AG04449 (cell line): Measurements from ENCODE around the gene CD300H.

Experiments used
- CTCF ChIA-PET: fragments of 350-600 bp; formaldehyde crosslinking; extraction: SDS; loops from one replicate; lab custom pipeline; 2021; ENCODE audit warnings: antibody characterized with exemption; lab: Yijun Ruan, JAX
- POLR2A ChIA-PET: fragments of 400-600, 350-600 bp; formaldehyde crosslinking; extraction: SDS; loops from one replicate; lab custom pipeline; 2020; ENCODE audit warnings: antibody characterized with exemption, inconsistent platforms; lab: Yijun Ruan, JAX
- DNase-seq: peaks from one replicate; pipeline ENCODE4 v3.0.0-alpha.2; 2010; ENCODE audit warnings: low read depth, low spot score
- H3K4me3 ChIP-seq: 2 replicates; pipeline ENCODE4 v1.5.1; 2011; ENCODE audit warnings: low read depth, mild to moderate bottlenecking, control low read depth, low read length
- TF ChIP-seq, protein P1 (sequence below): IDR thresholded peaks from one replicate; pipeline ENCODE4 v1.5.1; 2011; ENCODE audit warnings: mild to moderate bottlenecking, moderate library complexity, low read length, control low read depth, inconsistent platforms; ENCODE audit not compliant: insufficient read depth; ENCODE audit errors: missing control alignments

CD300H gene

DNA sequence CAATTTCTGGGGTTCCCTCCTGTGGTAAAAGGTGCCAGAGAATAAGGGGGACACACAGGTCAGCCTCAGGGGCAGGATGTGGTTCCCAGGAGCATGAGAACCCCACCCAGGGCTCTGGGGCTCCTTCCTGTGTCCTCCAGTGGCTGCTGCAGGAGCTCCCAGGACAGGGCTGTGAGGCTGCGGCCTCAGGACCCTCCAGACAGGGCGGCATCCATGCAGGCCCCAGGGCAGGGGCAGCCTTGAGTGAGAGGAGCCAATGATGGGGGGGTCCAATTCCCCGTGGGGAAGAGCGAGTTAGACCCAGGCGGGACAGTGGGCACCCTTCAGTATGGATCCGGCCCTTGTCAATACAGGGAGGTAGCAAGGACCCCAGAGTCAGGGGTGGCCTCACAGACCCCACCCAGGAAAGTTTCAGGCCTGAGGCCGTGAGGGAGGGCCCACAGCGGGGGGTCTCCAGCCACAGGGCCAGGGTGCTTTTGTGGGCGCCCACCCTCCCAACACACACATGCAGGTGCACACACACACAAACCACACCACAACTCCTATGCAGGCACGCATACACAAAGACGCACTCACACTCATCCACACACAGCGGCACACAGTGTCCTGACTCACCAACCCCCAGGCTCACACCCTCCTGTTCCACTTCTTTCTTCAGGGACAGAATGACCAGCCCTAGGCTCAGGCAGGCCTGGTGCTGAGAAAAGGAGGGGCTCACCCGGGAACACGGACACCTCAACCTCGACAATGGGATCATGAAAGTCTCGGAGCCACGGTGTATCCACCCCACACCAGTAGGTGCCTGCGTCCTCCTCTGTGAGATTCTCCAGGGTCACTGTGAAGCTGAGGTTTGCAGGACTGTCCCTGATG, 23.2 kb downstream of the CD300H start:
- CTCF ChIA-PET, result no interaction called here

GRCh38 chr17:74543406-74543805, 23.9 kb downstream of the CD300H start:
- H3K4me3 ChIP-seq, result no peak overlapping the region
- DNase-seq, result no peak
- TF ChIP-seq, protein P1, sequence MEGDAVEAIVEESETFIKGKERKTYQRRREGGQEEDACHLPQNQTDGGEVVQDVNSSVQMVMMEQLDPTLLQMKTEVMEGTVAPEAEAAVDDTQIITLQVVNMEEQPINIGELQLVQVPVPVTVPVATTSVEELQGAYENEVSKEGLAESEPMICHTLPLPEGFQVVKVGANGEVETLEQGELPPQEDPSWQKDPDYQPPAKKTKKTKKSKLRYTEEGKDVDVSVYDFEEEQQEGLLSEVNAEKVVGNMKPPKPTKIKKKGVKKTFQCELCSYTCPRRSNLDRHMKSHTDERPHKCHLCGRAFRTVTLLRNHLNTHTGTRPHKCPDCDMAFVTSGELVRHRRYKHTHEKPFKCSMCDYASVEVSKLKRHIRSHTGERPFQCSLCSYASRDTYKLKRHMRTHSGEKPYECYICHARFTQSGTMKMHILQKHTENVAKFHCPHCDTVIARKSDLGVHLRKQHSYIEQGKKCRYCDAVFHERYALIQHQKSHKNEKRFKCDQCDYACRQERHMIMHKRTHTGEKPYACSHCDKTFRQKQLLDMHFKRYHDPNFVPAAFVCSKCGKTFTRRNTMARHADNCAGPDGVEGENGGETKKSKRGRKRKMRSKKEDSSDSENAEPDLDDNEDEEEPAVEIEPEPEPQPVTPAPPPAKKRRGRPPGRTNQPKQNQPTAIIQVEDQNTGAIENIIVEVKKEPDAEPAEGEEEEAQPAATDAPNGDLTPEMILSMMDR, result no peak
- ChIA-PET POLR2A (no interaction called here), CTCF (no interaction called here)

More for the DNA sequence above, 23.2 kb downstream of the CD300H start:
- DNase-seq, result no peak
- no peak overlapping the region for H3K4me3 ChIP-seq
- TF ChIP-seq, protein P1, result no peak
- POLR2A ChIA-PET, result no interaction called here

- TF ChIP-seq, protein P1, result no peak
- DNase-seq, result no peak
- ChIA-PET CTCF (no interaction called here), POLR2A (interaction anchor here (0.5 kb wide), 1 partner anchor 27 kb away, joined by 3 read pairs; no protein-coding TSS in a partner anchor)
- H3K4me3 ChIP-seq, result no peak overlapping the region
These were observed 24.5 kb downstream of the CD300H start for GRCh38 chr17:74542727-74543383.

DNA sequence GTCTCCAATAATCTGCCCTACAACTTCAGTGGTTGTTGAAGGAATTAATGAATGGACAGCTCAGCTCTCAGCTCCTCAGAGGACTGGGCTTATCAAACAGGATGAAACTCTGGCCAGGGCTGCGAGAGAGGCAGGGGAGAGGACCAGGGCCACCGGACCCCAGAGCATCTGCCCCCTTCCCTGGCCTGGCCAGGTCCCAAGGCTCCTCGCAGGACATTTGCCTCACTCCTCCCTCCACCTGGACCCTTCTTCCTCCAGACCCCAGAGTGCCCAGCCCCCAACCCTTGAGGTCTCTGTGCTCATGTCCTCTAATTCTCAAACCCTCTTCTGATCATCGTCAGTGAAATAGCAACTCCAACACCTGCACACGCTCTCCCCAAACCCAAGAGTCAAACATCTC, 25.1 kb downstream of the CD300H start:
- H3K4me3 ChIP-seq, result no peak overlapping the region
- no peak for DNase-seq
- ChIA-PET POLR2A (interaction anchor here (0.5 kb wide), 1 partner anchor 27 kb away, joined by 3 read pairs; no protein-coding TSS in a partner anchor), CTCF (no interaction called here)
- TF ChIP-seq, protein P1, result no peak

- no peak for DNase-seq
- TF ChIP-seq, protein P1, result no peak
- ChIA-PET CTCF (no interaction called here), POLR2A (interaction anchor here (0.6 kb wide), 1 partner anchor 139 kb away, joined by 3 read pairs; no protein-coding TSS in a partner anchor)
- H3K4me3 ChIP-seq, result no peak overlapping the region
These were observed 25.9 kb downstream of the CD300H start for GRCh38 chr17:74541176-74542111.
